ENCODE results near the gene STXBP5.

GRCh38 chr6:147246853-147247635 lies 42.8 kb downstream of the STXBP5 start:
- no peak for TF ChIP-seq GATA3 (IDR thresholded peaks at IDR 0.05; ENCODE audit: low read depth, low read length)
- no peak for TF ChIP-seq GATA2 (IDR thresholded peaks at IDR 0.05; ENCODE audit: low read depth, low read length)
